ENCODE data around the gene SRPK2.
"Not testable (repeated sequence)": the region's sequence is repeated elsewhere in the genome, so short reads cannot be mapped to it uniquely, and the experiment has no call there.

GRCh38 chr7:105410774-105411173 is 22.1 kb upstream of the SRPK2 start:
- not testable (repeated sequence) for TF ChIP-seq POLR2A, CTCF (IDR thresholded peaks at IDR 0.05)
